ENCODE results near the gene TBCD.

TBCD gene

GRCh38 chr17:82925336-82925735 is 173.5 kb downstream of the TBCD start:
- H3K27ac ChIP-seq (replicated peaks; ENCODE audit: low read length) = no peak overlapping the region
- peak overlapping the region; percentile 7 for H3K18ac ChIP-seq (ENCODE audit: low read length)
- no peak overlapping the region for H3K4me3 ChIP-seq (ENCODE audit: low read length in 2 of 2)
- H3K9me3 ChIP-seq (replicated peaks in 1 of 2; ENCODE audit: control insufficient read depth in 2 of 2, insufficient read depth in 1 of 2, low read depth in 1 of 2, low read length in 2 of 2) = no peaks in the 10 kb centered on the region
- peak overlapping the region; percentile 49 for H2BK5ac ChIP-seq (ENCODE audit: low read length)
- DNase-seq (ENCODE audit: low spot score) = no peak
- H3K9ac ChIP-seq (ENCODE audit: low read depth, low read length, poor library complexity) = no peak overlapping the region
- H3K14ac ChIP-seq (ENCODE audit: low read length) = no peak overlapping the region
- no peaks in the 10 kb centered on the region for H3K27me3 ChIP-seq (ENCODE audit: control insufficient read depth in 3 of 3, insufficient read depth in 3 of 3, low read depth in 1 of 3, low read length in 3 of 3)
- no peak overlapping the region for H2BK15ac ChIP-seq (ENCODE audit: low read length)
- H3K4ac ChIP-seq (ENCODE audit: low read length) = no peak overlapping the region
- H4K8ac ChIP-seq (ENCODE audit: low read depth, low read length) = no peak overlapping the region
- no peak overlapping the region for H2BK12ac ChIP-seq (ENCODE audit: low read length)
- H2AFZ ChIP-seq (ENCODE audit: low read length) = no peak overlapping the region
- H2AK5ac ChIP-seq (ENCODE audit: low read depth, low read length) = no peak overlapping the region
- no CpG with 5 or more reads among the region's 18 CpGs for WGBS, 2 donors (ENCODE audit: extremely low coverage in 2 of 2, insufficient read length in 2 of 2, insufficient replicate concordance in 1 of 2)
- no peaks in the 10 kb centered on the region for H3K4me1 ChIP-seq (ENCODE audit: control insufficient read depth in 2 of 2, insufficient read depth in 1 of 2, low read depth in 1 of 2, low read length in 2 of 2)
- H3K79me1 ChIP-seq (ENCODE audit: low read depth, low read length) = peaks cover 8% of the 10 kb centered on the region
- no peak overlapping the region for H4K91ac ChIP-seq (ENCODE audit: low read depth, low read length, poor library complexity)
- H2BK120ac ChIP-seq (ENCODE audit: low read depth, low read length) = no peak overlapping the region
- no peak overlapping the region for H3K4me2 ChIP-seq (ENCODE audit: insufficient read depth, low read length, poor library complexity, severe bottlenecking)
- H3K23ac ChIP-seq (ENCODE audit: low read depth, low read length, poor library complexity) = no peak overlapping the region
- peaks cover 42 to 92% of the 10 kb centered on the region in 2 donors for H3K36me3 ChIP-seq (replicated peaks in 1 of 2; ENCODE audit: control insufficient read depth in 2 of 2, insufficient read depth in 2 of 2, low read length in 2 of 2)

- Histone ChIP-seq H4K91ac (ENCODE audit: low read depth, low read length, poor library complexity) (no peak overlapping the region), H4K8ac (ENCODE audit: low read depth, low read length) (no peak overlapping the region), H3K27ac (replicated peaks; ENCODE audit: low read length) (no peak overlapping the region), H3K4me2 (ENCODE audit: insufficient read depth, low read length, poor library complexity, severe bottlenecking) (no peak overlapping the region), H3K14ac (ENCODE audit: low read length) (no peak overlapping the region), H2AK5ac (ENCODE audit: low read depth, low read length) (no peak overlapping the region), H3K23ac (ENCODE audit: low read depth, low read length, poor library complexity) (no peak overlapping the region), H3K4me3 (ENCODE audit: low read length in 2 of 2) (no peak overlapping the region), H3K36me3 (replicated peaks in 1 of 2; ENCODE audit: control insufficient read depth in 2 of 2, insufficient read depth in 2 of 2, low read length in 2 of 2) (peaks cover 48 to 95% of the 10 kb centered on the region in 2 donors), H2BK5ac (ENCODE audit: low read length) (no peak overlapping the region), H3K79me1 (ENCODE audit: low read depth, low read length) (peaks cover 8% of the 10 kb centered on the region), H3K9ac (ENCODE audit: low read depth, low read length, poor library complexity) (no peak overlapping the region), H3K27me3 (ENCODE audit: control insufficient read depth in 3 of 3, insufficient read depth in 3 of 3, low read depth in 1 of 3, low read length in 3 of 3) (no peaks in the 10 kb centered on the region), H3K9me3 (replicated peaks in 1 of 2; ENCODE audit: control insufficient read depth in 2 of 2, insufficient read depth in 1 of 2, low read depth in 1 of 2, low read length in 2 of 2) (no peaks in the 10 kb centered on the region), H2BK15ac (ENCODE audit: low read length) (no peak overlapping the region), H2BK120ac (ENCODE audit: low read depth, low read length) (no peak overlapping the region), H3K4ac (ENCODE audit: low read length) (no peak overlapping the region), H2BK12ac (ENCODE audit: low read length) (no peak overlapping the region), H2AFZ (ENCODE audit: low read length) (no peak overlapping the region), H3K4me1 (ENCODE audit: control insufficient read depth in 2 of 2, insufficient read depth in 1 of 2, low read depth in 1 of 2, low read length in 2 of 2) (no peaks in the 10 kb centered on the region), H3K18ac (ENCODE audit: low read length) (no peak overlapping the region)
- WGBS, 2 donors (ENCODE audit: extremely low coverage in 2 of 2, insufficient read length in 2 of 2, insufficient replicate concordance in 1 of 2) = no CpG with 5 or more reads among the region's 12 CpGs
- no peak for DNase-seq (ENCODE audit: low spot score)
Observed at GRCh38 chr17:82926081-82926480, 174.2 kb downstream of the TBCD start.

- DNase-seq (ENCODE audit: low spot score) = no peak
- H3K27me3 ChIP-seq (ENCODE audit: control insufficient read depth in 3 of 3, insufficient read depth in 3 of 3, low read depth in 1 of 3, low read length in 3 of 3) = no peaks in the 10 kb centered on the region
- H3K27ac ChIP-seq (replicated peaks; ENCODE audit: low read length) = no peak overlapping the region
- no peak overlapping the region for H3K4ac ChIP-seq (ENCODE audit: low read length)
- H3K36me3 ChIP-seq (replicated peaks in 1 of 2; ENCODE audit: control insufficient read depth in 2 of 2, insufficient read depth in 2 of 2, low read length in 2 of 2) = peaks cover 51 to 95% of the 10 kb centered on the region in 2 donors
- no peak overlapping the region for H2AK5ac ChIP-seq (ENCODE audit: low read depth, low read length)
- H3K14ac ChIP-seq (ENCODE audit: low read length) = no peak overlapping the region
- no peak overlapping the region for H3K4me2 ChIP-seq (ENCODE audit: insufficient read depth, low read length, poor library complexity, severe bottlenecking)
- H3K9ac ChIP-seq (ENCODE audit: low read depth, low read length, poor library complexity) = no peak overlapping the region
- no peak overlapping the region for H3K4me3 ChIP-seq (ENCODE audit: low read length in 2 of 2)
- H2BK12ac ChIP-seq (ENCODE audit: low read length) = no peak overlapping the region
- H3K9me3 ChIP-seq (replicated peaks in 1 of 2; ENCODE audit: control insufficient read depth in 2 of 2, insufficient read depth in 1 of 2, low read depth in 1 of 2, low read length in 2 of 2) = no peaks in the 10 kb centered on the region
- no peak overlapping the region for H3K18ac ChIP-seq (ENCODE audit: low read length)
- H3K4me1 ChIP-seq (ENCODE audit: control insufficient read depth in 2 of 2, insufficient read depth in 1 of 2, low read depth in 1 of 2, low read length in 2 of 2) = no peaks in the 10 kb centered on the region
- no peak overlapping the region for H2BK120ac ChIP-seq (ENCODE audit: low read depth, low read length)
- H4K8ac ChIP-seq (ENCODE audit: low read depth, low read length) = no peak overlapping the region
- no peak overlapping the region for H2AFZ ChIP-seq (ENCODE audit: low read length)
- peaks cover 8% of the 10 kb centered on the region for H3K79me1 ChIP-seq (ENCODE audit: low read depth, low read length)
- no peak overlapping the region for H2BK15ac ChIP-seq (ENCODE audit: low read length)
- H3K23ac ChIP-seq (ENCODE audit: low read depth, low read length, poor library complexity) = peak overlapping the region; percentile 20
- no CpG with 5 or more reads among the region's 18 CpGs for WGBS, 2 donors (ENCODE audit: extremely low coverage in 2 of 2, insufficient read length in 2 of 2, insufficient replicate concordance in 1 of 2)
- H4K91ac ChIP-seq (ENCODE audit: low read depth, low read length, poor library complexity) = no peak overlapping the region
- H2BK5ac ChIP-seq (ENCODE audit: low read length) = no peak overlapping the region
Observed at GRCh38 chr17:82926716-82927115, 174.9 kb downstream of the TBCD start.

GRCh38 chr17:82927311-82927660 is 175.4 kb downstream of the TBCD start:
- Histone ChIP-seq H2BK120ac (ENCODE audit: low read depth, low read length) (no peak overlapping the region), H2BK12ac (ENCODE audit: low read length) (no peak overlapping the region), H2BK15ac (ENCODE audit: low read length) (no peak overlapping the region), H3K27ac (replicated peaks; ENCODE audit: low read length) (no peak overlapping the region), H3K4me2 (ENCODE audit: insufficient read depth, low read length, poor library complexity, severe bottlenecking) (no peak overlapping the region), H3K9ac (ENCODE audit: low read depth, low read length, poor library complexity) (no peak overlapping the region), H2BK5ac (ENCODE audit: low read length) (no peak overlapping the region), H3K27me3 (ENCODE audit: control insufficient read depth in 3 of 3, insufficient read depth in 3 of 3, low read depth in 1 of 3, low read length in 3 of 3) (no peaks in the 10 kb centered on the region), H4K8ac (ENCODE audit: low read depth, low read length) (no peak overlapping the region), H3K14ac (ENCODE audit: low read length) (no peak overlapping the region), H3K79me1 (ENCODE audit: low read depth, low read length) (peaks cover 8% of the 10 kb centered on the region), H3K4me1 (ENCODE audit: control insufficient read depth in 2 of 2, insufficient read depth in 1 of 2, low read depth in 1 of 2, low read length in 2 of 2) (no peaks in the 10 kb centered on the region), H4K91ac (ENCODE audit: low read depth, low read length, poor library complexity) (no peak overlapping the region), H3K18ac (ENCODE audit: low read length) (no peak overlapping the region), H2AK5ac (ENCODE audit: low read depth, low read length) (no peak overlapping the region), H3K23ac (ENCODE audit: low read depth, low read length, poor library complexity) (no peak overlapping the region), H3K4ac (ENCODE audit: low read length) (no peak overlapping the region), H3K36me3 (replicated peaks in 1 of 2; ENCODE audit: control insufficient read depth in 2 of 2, insufficient read depth in 2 of 2, low read length in 2 of 2) (peaks cover 53 to 97% of the 10 kb centered on the region in 2 donors), H3K9me3 (replicated peaks in 1 of 2; ENCODE audit: control insufficient read depth in 2 of 2, insufficient read depth in 1 of 2, low read depth in 1 of 2, low read length in 2 of 2) (no peaks in the 10 kb centered on the region), H3K4me3 (ENCODE audit: low read length in 2 of 2) (no peak overlapping the region), H2AFZ (ENCODE audit: low read length) (no peak overlapping the region)
- DNase-seq (ENCODE audit: low spot score) = no peak
- WGBS, 2 donors (ENCODE audit: extremely low coverage in 2 of 2, insufficient read length in 2 of 2, insufficient replicate concordance in 1 of 2) = no CpG with 5 or more reads among the region's 17 CpGs
